Measurements from ENCODE around the gene SPDYE2. TPM values are rescaled to one million over a fixed set of nuclear protein-coding genes. Genes with fewer than 3 reads are reported as not detected.
A peak's percentile ranks its signal among the peaks of the same experiment; 100 is the strongest.
"Not testable (repeated sequence)": the region's sequence is repeated elsewhere in the genome, so short reads cannot be mapped to it uniquely, and the experiment has no call there.

The SPDYE2 gene
- total RNA-seq (not detected in 2 replicates), polyA plus RNA-seq (2.4 and 3.7 TPM in 2 replicates)

GRCh38 chr7:102550808-102551422 lies at the start of gene SPDYE2:
TSS of gene SPDYE2 (plus strand) at chr7:102551226. CDS start at chr7:102553256, 2,030 bp downstream.
- H3K79me2 ChIP-seq; H3K27me3 ChIP-seq; H3K27ac ChIP-seq; DNase-seq (ENCODE audit: low spot score); H2AFZ ChIP-seq; H3K4me1 ChIP-seq (ENCODE audit: insufficient read depth); H3K9me2 ChIP-seq (replicated peaks; ENCODE audit: insufficient read depth); H3K36me3 ChIP-seq (replicated peaks; ENCODE audit: insufficient read depth, low read depth); H3K9me3 ChIP-seq (ENCODE audit: low read depth); H4K20me1 ChIP-seq (ENCODE audit: insufficient read depth, poor library complexity, severe bottlenecking); H3K4me2 ChIP-seq; H3K4me3 ChIP-seq: not testable (repeated sequence)
- no CpG with 5 or more reads among the region's 6 CpGs for WGBS (ENCODE audit: low lambda C conversion rate, missing lambda C conversion rate)

GRCh38 chr7:102503141-102503540 lies 47.9 kb upstream of the SPDYE2 start:
- not testable (repeated sequence) for H2AFZ ChIP-seq; H4K20me1 ChIP-seq (ENCODE audit: insufficient read depth, poor library complexity, severe bottlenecking); H3K4me1 ChIP-seq (ENCODE audit: insufficient read depth); H3K4me3 ChIP-seq; H3K27ac ChIP-seq; H3K79me2 ChIP-seq; H3K9me3 ChIP-seq (ENCODE audit: low read depth); DNase-seq (ENCODE audit: low spot score); H3K27me3 ChIP-seq; H3K36me3 ChIP-seq (replicated peaks; ENCODE audit: insufficient read depth, low read depth); H3K9me2 ChIP-seq (replicated peaks; ENCODE audit: insufficient read depth); H3K4me2 ChIP-seq
- no CpG with 5 or more reads among the region's 12 CpGs for WGBS (ENCODE audit: low lambda C conversion rate, missing lambda C conversion rate)

- not testable (repeated sequence) for H4K20me1 ChIP-seq (ENCODE audit: insufficient read depth, poor library complexity, severe bottlenecking); H3K9me3 ChIP-seq (ENCODE audit: low read depth); H3K36me3 ChIP-seq (replicated peaks; ENCODE audit: insufficient read depth, low read depth); H3K4me1 ChIP-seq (ENCODE audit: insufficient read depth); H3K4me3 ChIP-seq; DNase-seq (ENCODE audit: low spot score); H3K27me3 ChIP-seq; H3K4me2 ChIP-seq; H2AFZ ChIP-seq; H3K9me2 ChIP-seq (replicated peaks; ENCODE audit: insufficient read depth); H3K79me2 ChIP-seq; H3K27ac ChIP-seq
- 86% methylated on average over 5 of the region's 24 CpGs for WGBS (ENCODE audit: low lambda C conversion rate, missing lambda C conversion rate)
Measured at GRCh38 chr7:102505298-102506185, 45.5 kb upstream of the SPDYE2 start.

GRCh38 chr7:102507410-102508088 lies 43.5 kb upstream of the SPDYE2 start:
- not testable (repeated sequence) for H2AFZ ChIP-seq; H3K4me3 ChIP-seq; H4K20me1 ChIP-seq (ENCODE audit: insufficient read depth, poor library complexity, severe bottlenecking); H3K27ac ChIP-seq; H3K4me1 ChIP-seq (ENCODE audit: insufficient read depth); H3K4me2 ChIP-seq; H3K27me3 ChIP-seq; H3K79me2 ChIP-seq; H3K9me3 ChIP-seq (ENCODE audit: low read depth); H3K9me2 ChIP-seq (replicated peaks; ENCODE audit: insufficient read depth); H3K36me3 ChIP-seq (replicated peaks; ENCODE audit: insufficient read depth, low read depth); DNase-seq (ENCODE audit: low spot score)
- 85% methylated on average over 3 of the region's 8 CpGs for WGBS (ENCODE audit: low lambda C conversion rate, missing lambda C conversion rate)

- not testable (repeated sequence) for H3K4me3 ChIP-seq; H3K9me2 ChIP-seq (replicated peaks; ENCODE audit: insufficient read depth); H3K36me3 ChIP-seq (replicated peaks; ENCODE audit: insufficient read depth, low read depth); H3K79me2 ChIP-seq; H3K9me3 ChIP-seq (ENCODE audit: low read depth); H2AFZ ChIP-seq; H3K27me3 ChIP-seq; H3K4me2 ChIP-seq; H4K20me1 ChIP-seq (ENCODE audit: insufficient read depth, poor library complexity, severe bottlenecking); H3K27ac ChIP-seq; DNase-seq (ENCODE audit: low spot score); H3K4me1 ChIP-seq (ENCODE audit: insufficient read depth)
- 95% methylated on average over 5 of the region's 8 CpGs for WGBS (ENCODE audit: low lambda C conversion rate, missing lambda C conversion rate)
Measured at GRCh38 chr7:102510575-102510974, 40.5 kb upstream of the SPDYE2 start.

- not testable (repeated sequence) for H3K9me3 ChIP-seq (ENCODE audit: low read depth); H4K20me1 ChIP-seq (ENCODE audit: insufficient read depth, poor library complexity, severe bottlenecking); H3K9me2 ChIP-seq (replicated peaks; ENCODE audit: insufficient read depth); H3K36me3 ChIP-seq (replicated peaks; ENCODE audit: insufficient read depth, low read depth); H3K4me3 ChIP-seq; DNase-seq (ENCODE audit: low spot score); H2AFZ ChIP-seq; H3K27ac ChIP-seq; H3K4me2 ChIP-seq; H3K4me1 ChIP-seq (ENCODE audit: insufficient read depth); H3K79me2 ChIP-seq; H3K27me3 ChIP-seq
- whole genome bisulfite sequencing (ENCODE audit: low lambda C conversion rate, missing lambda C conversion rate), result no CpG with 5 or more reads among the region's 30 CpGs
Measured at GRCh38 chr7:102511860-102512522, 39.0 kb upstream of the SPDYE2 start.

GRCh38 chr7:102512642-102513221 lies 38.3 kb upstream of the SPDYE2 start:
- H3K79me2 ChIP-seq; H3K4me1 ChIP-seq (ENCODE audit: insufficient read depth); H3K27me3 ChIP-seq; H4K20me1 ChIP-seq (ENCODE audit: insufficient read depth, poor library complexity, severe bottlenecking); H2AFZ ChIP-seq; H3K27ac ChIP-seq; H3K36me3 ChIP-seq (replicated peaks; ENCODE audit: insufficient read depth, low read depth); H3K9me3 ChIP-seq (ENCODE audit: low read depth); H3K4me3 ChIP-seq; H3K9me2 ChIP-seq (replicated peaks; ENCODE audit: insufficient read depth); H3K4me2 ChIP-seq: not testable (repeated sequence)
- WGBS (ENCODE audit: low lambda C conversion rate, missing lambda C conversion rate), result 40% methylated on average over 1 of the region's 5 CpGs
- peak; percentile 77 for DNase-seq (ENCODE audit: low spot score)

Data from hepatocyte (in vitro differentiated cells).